Measurements from ENCODE around the gene MKLN1. TPM values are rescaled to one million over a fixed set of nuclear protein-coding genes. Genes with fewer than 3 reads are reported as not detected.

Gene MKLN1
- total RNA-seq, 1 donor from 2014 or later = 55.9 TPM

GRCh38 chr7:131449373-131449902, 121.8 kb downstream of the MKLN1 start:
- H3K27me3 Mint-ChIP-seq = no peaks in the 10 kb centered on the region
- peaks cover 13% of the 10 kb centered on the region for H3K36me3 Mint-ChIP-seq (ENCODE audit: insufficient read depth)
- no peaks in the 10 kb centered on the region for H3K4me1 Mint-ChIP-seq (ENCODE audit: low read depth)
- no peaks in the 10 kb centered on the region for H3K9me3 Mint-ChIP-seq (ENCODE audit: low read depth)
- TF ChIP-seq CTCF (IDR thresholded peaks at IDR 0.05; ENCODE audit: unreplicated experiment) = no peak
- H3K27ac Mint-ChIP-seq = no peak overlapping the region
- no peak for DNase-seq (ENCODE audit: low spot score, unreplicated experiment)
- H3K4me3 Mint-ChIP-seq (ENCODE audit: low read depth) = no peak overlapping the region

DNA sequence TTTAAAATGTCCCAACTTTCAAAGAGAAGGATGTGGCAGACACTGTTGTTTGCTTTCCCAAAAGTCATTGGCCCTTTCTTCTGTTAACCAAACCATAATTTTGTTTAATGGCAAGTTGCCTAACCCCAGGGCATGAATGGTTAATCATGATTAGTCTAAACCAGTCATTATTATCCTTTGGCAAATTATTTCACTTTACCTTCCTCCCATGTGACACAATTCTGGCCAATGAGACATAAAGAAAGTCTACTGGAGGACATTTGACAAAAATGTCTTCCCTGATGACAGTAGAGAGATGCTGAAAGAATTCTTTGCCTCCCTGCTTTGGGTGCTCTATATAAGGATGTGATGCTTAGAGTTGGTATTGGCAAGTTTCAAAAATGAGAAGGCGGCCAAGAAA, 126.8 kb downstream of the MKLN1 start:
- Mint-ChIP-seq H3K4me1 (ENCODE audit: low read depth) (peaks cover 16% of the 10 kb centered on the region), H3K27me3 (no peaks in the 10 kb centered on the region), H3K4me3 (ENCODE audit: low read depth) (no peak overlapping the region), H3K9me3 (ENCODE audit: low read depth) (no peaks in the 10 kb centered on the region), H3K27ac (peak overlapping the region; percentile 16), H3K36me3 (ENCODE audit: insufficient read depth) (peaks cover 18% of the 10 kb centered on the region)
- DNase-seq (ENCODE audit: low spot score, unreplicated experiment) = no peak
- TF ChIP-seq CTCF (IDR thresholded peaks at IDR 0.05; ENCODE audit: unreplicated experiment) = no peak

- Mint-ChIP-seq H3K36me3 (ENCODE audit: insufficient read depth) (peaks cover 17% of the 10 kb centered on the region), H3K27ac (peak overlapping the region; percentile 16), H3K4me1 (ENCODE audit: low read depth) (peaks cover 17% of the 10 kb centered on the region), H3K27me3 (no peaks in the 10 kb centered on the region), H3K9me3 (ENCODE audit: low read depth) (no peaks in the 10 kb centered on the region), H3K4me3 (ENCODE audit: low read depth) (no peak overlapping the region)
- TF ChIP-seq CTCF (IDR thresholded peaks at IDR 0.05; ENCODE audit: unreplicated experiment) = no peak
- no peak for DNase-seq (ENCODE audit: low spot score, unreplicated experiment)
Measured at GRCh38 chr7:131455001-131455400, 127.3 kb downstream of the MKLN1 start.

GRCh38 chr7:131455546-131455945, 127.9 kb downstream of the MKLN1 start:
- DNase-seq (ENCODE audit: low spot score, unreplicated experiment) = no peak
- Mint-ChIP-seq H3K4me3 (ENCODE audit: low read depth) (no peak overlapping the region), H3K27me3 (no peaks in the 10 kb centered on the region), H3K36me3 (ENCODE audit: insufficient read depth) (peaks cover 16% of the 10 kb centered on the region), H3K9me3 (ENCODE audit: low read depth) (no peaks in the 10 kb centered on the region), H3K4me1 (ENCODE audit: low read depth) (peaks cover 17% of the 10 kb centered on the region), H3K27ac (no peak overlapping the region)
- TF ChIP-seq CTCF (IDR thresholded peaks at IDR 0.05; ENCODE audit: unreplicated experiment) = no peak

DNA sequence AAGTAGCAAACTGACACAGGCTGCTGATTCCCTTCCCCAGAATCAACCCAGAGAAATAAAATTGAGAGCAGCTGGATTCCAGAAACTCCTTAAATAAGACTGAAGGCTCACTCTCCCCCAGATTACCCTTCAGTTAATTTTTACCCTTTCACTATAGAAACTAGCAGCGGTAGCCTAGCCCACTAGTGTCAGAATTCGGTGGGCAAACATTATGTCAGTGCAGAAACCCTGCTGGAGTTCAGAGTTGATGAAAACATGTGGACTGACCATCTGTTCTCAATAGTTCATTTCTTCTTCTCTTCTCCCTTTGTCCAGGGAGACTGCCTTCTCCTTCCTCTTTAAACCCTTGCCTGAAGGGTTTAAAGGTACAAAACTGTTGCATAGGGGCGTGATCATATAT, 128.7 kb downstream of the MKLN1 start:
- H3K27ac Mint-ChIP-seq = peak overlapping the region; percentile 11
- peaks cover 17% of the 10 kb centered on the region for H3K4me1 Mint-ChIP-seq (ENCODE audit: low read depth)
- no peaks in the 10 kb centered on the region for H3K27me3 Mint-ChIP-seq
- H3K9me3 Mint-ChIP-seq (ENCODE audit: low read depth) = no peaks in the 10 kb centered on the region
- TF ChIP-seq CTCF (IDR thresholded peaks at IDR 0.05; ENCODE audit: unreplicated experiment) = no peak
- peaks cover 16% of the 10 kb centered on the region for H3K36me3 Mint-ChIP-seq (ENCODE audit: insufficient read depth)
- no peak for DNase-seq (ENCODE audit: low spot score, unreplicated experiment)
- H3K4me3 Mint-ChIP-seq (ENCODE audit: low read depth) = no peak overlapping the region

Measured in progenitor cell of endocrine pancreas (in vitro differentiated cells).